ENCODE data around the gene BANF2.

The BANF2 gene

GRCh38 chr20:17771206-17772004, 71.6 kb downstream of the BANF2 start:
- Histone ChIP-seq H3K79me2 (ENCODE audit: low read length) (no peaks in the 10 kb centered on the region), H3K36me3 (replicated peaks; ENCODE audit: insufficient read depth, low read length) (no peaks in the 10 kb centered on the region), H3K9ac (ENCODE audit: low read length) (no peak overlapping the region), H3K9me2 (replicated peaks; ENCODE audit: insufficient read depth, low read length) (no peaks in the 10 kb centered on the region), H3K27me3 (replicated peaks; ENCODE audit: insufficient read depth, low read length) (no peaks in the 10 kb centered on the region), H3K4me2 (ENCODE audit: low read depth, low read length) (no peak overlapping the region), H3K27ac (ENCODE audit: low read length) (no peak overlapping the region), H3K4me1 (ENCODE audit: low read length) (no peaks in the 10 kb centered on the region), H4K20me1 (ENCODE audit: insufficient read depth, low read length) (no peaks in the 10 kb centered on the region), H2AFZ (ENCODE audit: low read length) (no peak overlapping the region), H3F3A (ENCODE audit: insufficient read depth, low read length) (no peaks in the 10 kb centered on the region), H3K9me3 (replicated peaks; ENCODE audit: insufficient read depth, low read length) (no peaks in the 10 kb centered on the region), H3K4me3 (ENCODE audit: low read length) (no peak overlapping the region)
- no peak for TF ChIP-seq EZH2 (optimal IDR thresholded peaks at IDR 0.05; ENCODE audit: low read depth, low read length)
- no peak for TF ChIP-seq EZH2phosphoT487 (IDR thresholded peaks at IDR 0.05; ENCODE audit: low read length)
- TF ChIP-seq, protein P1, sequence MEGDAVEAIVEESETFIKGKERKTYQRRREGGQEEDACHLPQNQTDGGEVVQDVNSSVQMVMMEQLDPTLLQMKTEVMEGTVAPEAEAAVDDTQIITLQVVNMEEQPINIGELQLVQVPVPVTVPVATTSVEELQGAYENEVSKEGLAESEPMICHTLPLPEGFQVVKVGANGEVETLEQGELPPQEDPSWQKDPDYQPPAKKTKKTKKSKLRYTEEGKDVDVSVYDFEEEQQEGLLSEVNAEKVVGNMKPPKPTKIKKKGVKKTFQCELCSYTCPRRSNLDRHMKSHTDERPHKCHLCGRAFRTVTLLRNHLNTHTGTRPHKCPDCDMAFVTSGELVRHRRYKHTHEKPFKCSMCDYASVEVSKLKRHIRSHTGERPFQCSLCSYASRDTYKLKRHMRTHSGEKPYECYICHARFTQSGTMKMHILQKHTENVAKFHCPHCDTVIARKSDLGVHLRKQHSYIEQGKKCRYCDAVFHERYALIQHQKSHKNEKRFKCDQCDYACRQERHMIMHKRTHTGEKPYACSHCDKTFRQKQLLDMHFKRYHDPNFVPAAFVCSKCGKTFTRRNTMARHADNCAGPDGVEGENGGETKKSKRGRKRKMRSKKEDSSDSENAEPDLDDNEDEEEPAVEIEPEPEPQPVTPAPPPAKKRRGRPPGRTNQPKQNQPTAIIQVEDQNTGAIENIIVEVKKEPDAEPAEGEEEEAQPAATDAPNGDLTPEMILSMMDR (IDR thresholded peaks at IDR 0.05; ENCODE audit: low read length), result no peak
- DNase-seq, result no peak

DNA sequence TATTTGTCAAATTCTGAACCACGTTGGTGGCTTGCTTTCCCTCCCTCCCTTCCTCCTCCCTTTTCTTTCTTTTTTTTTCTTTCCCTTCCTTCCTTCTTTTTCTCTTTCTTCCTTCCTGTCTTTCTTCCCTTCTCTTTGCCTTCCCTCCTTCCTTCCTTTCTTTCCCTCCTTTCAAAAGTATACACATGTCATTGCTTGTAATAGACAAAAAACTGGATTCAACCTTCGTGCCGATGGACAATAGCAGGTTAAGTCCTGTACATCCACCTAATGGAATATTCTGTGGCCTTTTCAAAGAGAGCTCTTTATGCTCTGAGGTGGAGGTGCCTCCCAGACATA, 72.2 kb downstream of the BANF2 start:
- no peak overlapping the region for H3K4me2 ChIP-seq (ENCODE audit: low read depth, low read length)
- no peak for DNase-seq
- no peak overlapping the region for H2AFZ ChIP-seq (ENCODE audit: low read length)
- H3K27me3 ChIP-seq (replicated peaks; ENCODE audit: insufficient read depth, low read length), result no peaks in the 10 kb centered on the region
- no peaks in the 10 kb centered on the region for H3F3A ChIP-seq (ENCODE audit: insufficient read depth, low read length)
- no peaks in the 10 kb centered on the region for H3K9me2 ChIP-seq (replicated peaks; ENCODE audit: insufficient read depth, low read length)
- no peak overlapping the region for H3K4me3 ChIP-seq (ENCODE audit: low read length)
- no peaks in the 10 kb centered on the region for H4K20me1 ChIP-seq (ENCODE audit: insufficient read depth, low read length)
- H3K9ac ChIP-seq (ENCODE audit: low read length), result no peak overlapping the region
- H3K9me3 ChIP-seq (replicated peaks; ENCODE audit: insufficient read depth, low read length), result no peaks in the 10 kb centered on the region
- no peaks in the 10 kb centered on the region for H3K4me1 ChIP-seq (ENCODE audit: low read length)
- TF ChIP-seq, protein P1 (IDR thresholded peaks at IDR 0.05; ENCODE audit: low read length), result no peak
- TF ChIP-seq EZH2phosphoT487 (IDR thresholded peaks at IDR 0.05; ENCODE audit: low read length), result no peak
- TF ChIP-seq EZH2 (optimal IDR thresholded peaks at IDR 0.05; ENCODE audit: low read depth, low read length), result no peak
- H3K27ac ChIP-seq (ENCODE audit: low read length), result no peak overlapping the region
- H3K36me3 ChIP-seq (replicated peaks; ENCODE audit: insufficient read depth, low read length), result no peaks in the 10 kb centered on the region
- H3K79me2 ChIP-seq (ENCODE audit: low read length), result no peaks in the 10 kb centered on the region

- no peaks in the 10 kb centered on the region for H3K36me3 ChIP-seq (replicated peaks; ENCODE audit: insufficient read depth, low read length)
- no peaks in the 10 kb centered on the region for H3F3A ChIP-seq (ENCODE audit: insufficient read depth, low read length)
- H3K27me3 ChIP-seq (replicated peaks; ENCODE audit: insufficient read depth, low read length), result no peaks in the 10 kb centered on the region
- H3K9me3 ChIP-seq (replicated peaks; ENCODE audit: insufficient read depth, low read length), result no peaks in the 10 kb centered on the region
- no peak overlapping the region for H3K9ac ChIP-seq (ENCODE audit: low read length)
- no peaks in the 10 kb centered on the region for H3K4me1 ChIP-seq (ENCODE audit: low read length)
- no peak overlapping the region for H2AFZ ChIP-seq (ENCODE audit: low read length)
- no peaks in the 10 kb centered on the region for H3K79me2 ChIP-seq (ENCODE audit: low read length)
- no peak for TF ChIP-seq EZH2 (optimal IDR thresholded peaks at IDR 0.05; ENCODE audit: low read depth, low read length)
- TF ChIP-seq EZH2phosphoT487 (IDR thresholded peaks at IDR 0.05; ENCODE audit: low read length), result no peak
- TF ChIP-seq, protein P1 (IDR thresholded peaks at IDR 0.05; ENCODE audit: low read length), result no peak
- no peak overlapping the region for H3K4me2 ChIP-seq (ENCODE audit: low read depth, low read length)
- no peak for DNase-seq
- H4K20me1 ChIP-seq (ENCODE audit: insufficient read depth, low read length), result no peaks in the 10 kb centered on the region
- no peaks in the 10 kb centered on the region for H3K9me2 ChIP-seq (replicated peaks; ENCODE audit: insufficient read depth, low read length)
- no peak overlapping the region for H3K4me3 ChIP-seq (ENCODE audit: low read length)
- H3K27ac ChIP-seq (ENCODE audit: low read length), result no peak overlapping the region
Observed at GRCh38 chr20:17773619-17774018, 73.9 kb downstream of the BANF2 start.
